HG03097 (cell line): ENCODE results near the gene SH3BP5L.

Source experiments
- ATAC-seq: cut with Tn5 transposase; IDR thresholded peaks from one replicate; pipeline ENCODE4 v1.9.1; 2021; ENCODE audit not compliant: unreplicated experiment, low FRiP score

Gene SH3BP5L

GRCh38 chr1:248787430-248787829, 38.3 kb downstream of the SH3BP5L start:
- no peak for ATAC-seq

- ATAC-seq, result peak; percentile 70
Observed at GRCh38 chr1:248786156-248786555, 39.6 kb downstream of the SH3BP5L start.

- no peak for ATAC-seq
Observed at GRCh38 chr1:248783367-248783766, 42.3 kb downstream of the SH3BP5L start.

- ATAC-seq, result no peak
Observed at GRCh38 chr1:248782416-248783141, 43.1 kb downstream of the SH3BP5L start.

GRCh38 chr1:248779350-248779749, 46.4 kb downstream of the SH3BP5L start:
- ATAC-seq, result no peak

GRCh38 chr1:248778906-248779305, 46.8 kb downstream of the SH3BP5L start:
- ATAC-seq, result no peak

GRCh38 chr1:248776991-248777390, 48.7 kb downstream of the SH3BP5L start:
- no peak for ATAC-seq

GRCh38 chr1:248775441-248775840, 50.3 kb downstream of the SH3BP5L start:
- ATAC-seq, result no peak
